Hair follicular keratinocyte (primary cell): ENCODE results near the gene SFT2D2. TPM values are rescaled to one million over a fixed set of nuclear protein-coding genes. Genes with fewer than 3 reads are reported as not detected.

Source experiments
- total RNA-seq: library from RNA; depleted of rRNA; stranded (reverse); fragments of >200 nt; gene quantifications from 2 replicates; pipeline ENCODE4 v1.2.3, GENCODE V29; 2015

SFT2D2 gene
- 22.5 and 25.5 TPM in 2 replicates for total RNA-seq

GRCh38 chr1:168225476-168226190, at the start of gene SFT2D2:
TSS of gene SFT2D2 (plus strand) at chr1:168226004. CDS start at chr1:168226080, 76 bp downstream.

GRCh38 chr1:168178638-168179437, 47.0 kb upstream of the SFT2D2 start, which contains the start of gene TIPRL:
TSS of gene TIPRL (plus strand) at chr1:168178962. CDS start at chr1:168179078, 116 bp downstream.

GRCh38 chr1:168280296-168280927, 54.6 kb downstream of the SFT2D2 start, which contains the start of gene TBX19:
TSS of gene TBX19 (plus strand) at chr1:168280877. CDS start at chr1:168281091, 214 bp downstream.

Other genes with a start within 250 kb of the SFT2D2 start
- 16.1 and 23.4 TPM in 2 replicates for gene GPR161, start 89.1 kb upstream of the SFT2D2 start, total RNA-seq
- gene TIPRL, start 47.0 kb upstream of the SFT2D2 start, total RNA-seq, result 33.3 and 40.9 TPM in 2 replicates
- 0.15 and 0.47 TPM in 2 replicates for gene TBX19, start 54.9 kb downstream of the SFT2D2 start, total RNA-seq